OCI-LY7 (cell line): ENCODE data around the gene KRT28.

ENCODE experiments used
- EZH2phosphoT487 ChIP-seq: fragments of 200-600 bp; sonication (generic); IDR thresholded peaks from 2 replicates; pipeline ENCODE4 v1.6.1; 2018; ENCODE audit warnings: low read depth, borderline replicate concordance, mild to moderate bottlenecking, mixed run types, antibody characterized with exemption, low read length, moderate library complexity, mixed read lengths
- TF ChIP-seq, protein P1 (sequence below): fragments of 200-600 bp; sonication (generic); conservative IDR thresholded peaks from 2 replicates; pipeline ENCODE4 v1.5.1; 2014; ENCODE audit warnings: mild to moderate bottlenecking, antibody characterized with exemption, low read length, moderate library complexity, mixed read lengths

DNA sequence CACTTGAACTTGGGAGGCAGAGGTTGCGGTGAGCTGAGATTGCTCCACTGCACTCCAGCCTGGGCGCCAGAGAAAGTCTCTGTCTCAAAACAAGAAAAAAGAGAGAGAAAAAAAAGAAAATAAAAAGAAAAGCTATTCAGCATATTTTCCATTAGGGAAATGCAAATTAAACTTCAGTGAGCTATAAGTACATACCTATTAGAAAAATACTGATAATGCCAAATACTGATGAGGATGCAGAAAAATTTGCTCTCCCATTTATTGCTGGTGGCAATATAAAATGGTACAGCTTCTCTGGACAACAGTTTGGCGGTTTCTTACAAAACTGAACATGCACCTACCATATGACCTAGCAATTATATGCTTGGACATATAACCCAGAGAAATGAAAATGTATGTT lies 12.9 kb upstream of the KRT28 start:
- no peak for TF ChIP-seq EZH2phosphoT487
- TF ChIP-seq, protein P1, sequence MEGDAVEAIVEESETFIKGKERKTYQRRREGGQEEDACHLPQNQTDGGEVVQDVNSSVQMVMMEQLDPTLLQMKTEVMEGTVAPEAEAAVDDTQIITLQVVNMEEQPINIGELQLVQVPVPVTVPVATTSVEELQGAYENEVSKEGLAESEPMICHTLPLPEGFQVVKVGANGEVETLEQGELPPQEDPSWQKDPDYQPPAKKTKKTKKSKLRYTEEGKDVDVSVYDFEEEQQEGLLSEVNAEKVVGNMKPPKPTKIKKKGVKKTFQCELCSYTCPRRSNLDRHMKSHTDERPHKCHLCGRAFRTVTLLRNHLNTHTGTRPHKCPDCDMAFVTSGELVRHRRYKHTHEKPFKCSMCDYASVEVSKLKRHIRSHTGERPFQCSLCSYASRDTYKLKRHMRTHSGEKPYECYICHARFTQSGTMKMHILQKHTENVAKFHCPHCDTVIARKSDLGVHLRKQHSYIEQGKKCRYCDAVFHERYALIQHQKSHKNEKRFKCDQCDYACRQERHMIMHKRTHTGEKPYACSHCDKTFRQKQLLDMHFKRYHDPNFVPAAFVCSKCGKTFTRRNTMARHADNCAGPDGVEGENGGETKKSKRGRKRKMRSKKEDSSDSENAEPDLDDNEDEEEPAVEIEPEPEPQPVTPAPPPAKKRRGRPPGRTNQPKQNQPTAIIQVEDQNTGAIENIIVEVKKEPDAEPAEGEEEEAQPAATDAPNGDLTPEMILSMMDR, result no peak
